Natural killer cell (primary cell): ENCODE data around the gene PTCD1. TPM values are rescaled to one million over a fixed set of nuclear protein-coding genes. Genes with fewer than 3 reads are reported as not detected.

Experiments used
- ATAC-seq, 3 donors: fragments of 150-1000 bp in 2 of 3; fragments of 200-7000 bp in 1 of 3; cut with Tn5 transposase; 1 replicate in 1 of 3; 2 replicates in 2 of 3; pipeline ENCODE4 v1.10.0; 2021; ENCODE audit warnings: mild to moderate bottlenecking in 2 of 3, moderate library complexity in 2 of 3
- DNase-seq, 2 donors: peaks; one replicate each; pipeline versions ENCODE4 v3.0.0 to v3.0.0-alpha.2; 2013 to 2021; ENCODE audit warnings: mixed read lengths in 1 of 2
- H3K27ac ChIP-seq: one replicate; pipeline ENCODE4 v1.5.1; 2013; ENCODE audit warnings: mild to moderate bottlenecking, low read length
- H3K27me3 ChIP-seq: one replicate; pipeline ENCODE4 v1.6.1; 2013; ENCODE audit warnings: low read length; ENCODE audit not compliant: control insufficient read depth, insufficient read depth
- H3K36me3 ChIP-seq: one replicate; pipeline ENCODE4 v1.6.1; 2013; ENCODE audit warnings: low read length; ENCODE audit not compliant: control insufficient read depth, insufficient read depth
- H3K4me1 ChIP-seq: one replicate; pipeline ENCODE4 v1.6.1; 2013; ENCODE audit warnings: low read length; ENCODE audit not compliant: control insufficient read depth, insufficient read depth
- H3K4me3 ChIP-seq: one replicate; pipeline ENCODE4 v1.5.1; 2013; ENCODE audit warnings: low read length
- H3K9me3 ChIP-seq: one replicate; pipeline ENCODE4 v1.6.1; 2013; ENCODE audit warnings: low read length; ENCODE audit not compliant: control insufficient read depth, insufficient read depth
- H3K27ac Mint-ChIP-seq, 2 donors: one replicate each; pipeline ENCODE4 v1.8.0; 2022; ENCODE audit warnings: mild to moderate bottlenecking in 2 of 2, mixed read lengths in 2 of 2, moderate library complexity in 1 of 2
- H3K27me3 Mint-ChIP-seq, 2 donors: one replicate each; pipeline ENCODE4 v1.8.0; 2022; ENCODE audit warnings: low read depth in 2 of 2, mixed read lengths in 2 of 2
- H3K36me3 Mint-ChIP-seq: one replicate; pipeline ENCODE4 v1.8.0; 2022; ENCODE audit warnings: mixed read lengths
- H3K4me1 Mint-ChIP-seq, 2 donors: one replicate each; pipeline ENCODE4 v1.8.0; 2022; ENCODE audit warnings: mixed read lengths in 2 of 2
- H3K4me3 Mint-ChIP-seq: one replicate; pipeline ENCODE4 v1.8.0; 2022; ENCODE audit warnings: mild to moderate bottlenecking, moderate library complexity, mixed read lengths
- H3K9me3 Mint-ChIP-seq, 2 donors: one replicate each; pipeline ENCODE4 v1.8.0; 2022; ENCODE audit warnings: mixed read lengths in 2 of 2
- WGBS: methylation state at CpG from one replicate; pipeline ENCODE4 v1.1.7; 2013; ENCODE audit warnings: missing lambda C conversion rate; ENCODE audit not compliant: insufficient coverage; 5-methylcytosine and 5-hydroxymethylcytosine counted together
- intact Hi-C: fragments of 100-400 bp; cut with micrococcal nuclease; formaldehyde crosslinking; loops from one replicate; pipeline ENCODE4 v1.14.2; 2022
- total RNA-seq, 4 donors: library from RNA; stranded (reverse); fragments of 120-200 nt in 1 of 4; gene quantifications; one replicate each; pipeline versions ENCODE4 v1.2.3 to v1.2.4, GENCODE V29; 2013 to 2022
- TF ChIP-seq, protein P1 (sequence below): fragments of 200-600 bp; IDR thresholded peaks from one replicate; pipeline ENCODE4 v1.8.0; 2022; ENCODE audit warnings: antibody characterized with exemption

PTCD1 gene
- total RNA-seq, 3 donors from 2014 or later (not counting 1 experiment from before 2014, with no cell fraction given), result 5.3 to 6.6 (median 6.4) TPM

DNA sequence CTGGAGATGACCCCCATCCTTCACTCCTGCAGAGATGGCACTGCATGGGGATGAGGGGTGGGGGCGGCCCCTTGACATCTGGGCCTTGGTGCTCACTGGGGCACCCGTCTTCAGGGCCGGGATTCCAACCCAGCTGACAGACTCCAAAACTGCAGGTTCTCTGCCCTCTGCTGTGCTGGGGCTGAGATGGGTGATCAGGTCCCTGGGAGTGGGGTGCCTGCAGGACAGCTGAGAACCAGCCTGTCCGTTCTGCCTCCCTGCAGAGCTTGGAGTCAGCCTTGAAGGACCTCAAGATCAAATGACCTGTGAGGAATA lies 44.5 kb downstream of the PTCD1 start:
- Histone ChIP-seq H3K4me3 (no peak overlapping the region), H3K4me1 (peaks cover 23% of the 10 kb centered on the region), H3K36me3 (peaks cover 59% of the 10 kb centered on the region), H3K27ac (no peak overlapping the region), H3K9me3 (no peaks in the 10 kb centered on the region), H3K27me3 (no peaks in the 10 kb centered on the region)
- DNase-seq, result no peak
- Mint-ChIP-seq H3K27ac (peak overlapping the region; percentile 80 to 87), H3K4me3 (no peak overlapping the region), H3K4me1 (peaks cover 24 to 34% of the 10 kb centered on the region in 2 donors), H3K9me3 (no peaks in the 10 kb centered on the region), H3K36me3 (no peaks in the 10 kb centered on the region), H3K27me3 (no peaks in the 10 kb centered on the region)
- ATAC-seq, result no peak
- intact Hi-C loops, result no loop called here
- TF ChIP-seq, protein P1, sequence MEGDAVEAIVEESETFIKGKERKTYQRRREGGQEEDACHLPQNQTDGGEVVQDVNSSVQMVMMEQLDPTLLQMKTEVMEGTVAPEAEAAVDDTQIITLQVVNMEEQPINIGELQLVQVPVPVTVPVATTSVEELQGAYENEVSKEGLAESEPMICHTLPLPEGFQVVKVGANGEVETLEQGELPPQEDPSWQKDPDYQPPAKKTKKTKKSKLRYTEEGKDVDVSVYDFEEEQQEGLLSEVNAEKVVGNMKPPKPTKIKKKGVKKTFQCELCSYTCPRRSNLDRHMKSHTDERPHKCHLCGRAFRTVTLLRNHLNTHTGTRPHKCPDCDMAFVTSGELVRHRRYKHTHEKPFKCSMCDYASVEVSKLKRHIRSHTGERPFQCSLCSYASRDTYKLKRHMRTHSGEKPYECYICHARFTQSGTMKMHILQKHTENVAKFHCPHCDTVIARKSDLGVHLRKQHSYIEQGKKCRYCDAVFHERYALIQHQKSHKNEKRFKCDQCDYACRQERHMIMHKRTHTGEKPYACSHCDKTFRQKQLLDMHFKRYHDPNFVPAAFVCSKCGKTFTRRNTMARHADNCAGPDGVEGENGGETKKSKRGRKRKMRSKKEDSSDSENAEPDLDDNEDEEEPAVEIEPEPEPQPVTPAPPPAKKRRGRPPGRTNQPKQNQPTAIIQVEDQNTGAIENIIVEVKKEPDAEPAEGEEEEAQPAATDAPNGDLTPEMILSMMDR, result no peak
- 92% methylated on average over 4 of the region's 4 CpGs for WGBS

DNA sequence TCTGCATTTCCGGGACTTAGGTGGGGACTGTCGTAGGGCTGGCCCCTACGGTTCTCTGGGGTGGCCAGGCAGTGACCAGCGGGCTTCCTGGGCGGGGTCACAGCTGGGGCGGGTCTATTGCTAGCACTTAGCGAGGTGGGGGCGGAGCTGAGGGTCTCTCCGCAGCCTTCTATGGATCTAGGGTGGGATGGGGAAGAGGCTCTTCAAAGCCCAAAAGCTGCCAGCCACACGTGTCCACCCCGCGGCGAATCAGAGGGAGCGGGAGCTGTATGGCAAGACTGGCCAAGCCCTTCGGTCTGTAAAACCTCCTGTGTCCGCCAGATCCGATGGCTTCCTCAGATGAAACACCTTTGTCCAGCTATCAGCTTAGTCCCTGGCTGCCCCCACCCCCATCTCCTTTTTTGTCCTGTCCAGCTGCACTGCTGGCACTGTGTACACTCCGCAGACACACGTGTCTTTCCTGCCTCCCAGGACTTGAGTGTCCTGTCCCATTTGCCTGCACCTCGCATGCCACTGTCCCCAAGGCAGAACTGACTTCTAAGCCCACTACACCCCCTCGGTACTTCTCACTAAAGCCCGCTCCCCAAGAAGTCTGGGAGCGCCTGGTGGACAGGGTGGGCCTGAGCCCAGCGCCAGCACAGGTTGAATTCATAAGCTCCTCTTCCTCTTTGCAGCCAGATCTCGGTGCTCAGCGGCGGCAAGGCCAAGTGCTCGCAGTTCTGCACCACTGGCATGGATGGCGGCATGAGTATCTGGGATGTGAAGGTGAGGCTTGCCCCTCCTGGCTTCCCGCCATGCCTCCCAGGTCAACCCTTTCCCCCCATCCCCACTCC lies 45.0 kb downstream of the PTCD1 start:
- intact Hi-C loops, result loop anchor here (2.0 kb wide), 1 partner anchor 15 kb away; the partner anchor contains the start of genes BUD31 and PDAP1
- no peaks in the 10 kb centered on the region for H3K36me3 Mint-ChIP-seq
- peak in 1 of 3 donors; percentile 60 for ATAC-seq

DNA sequence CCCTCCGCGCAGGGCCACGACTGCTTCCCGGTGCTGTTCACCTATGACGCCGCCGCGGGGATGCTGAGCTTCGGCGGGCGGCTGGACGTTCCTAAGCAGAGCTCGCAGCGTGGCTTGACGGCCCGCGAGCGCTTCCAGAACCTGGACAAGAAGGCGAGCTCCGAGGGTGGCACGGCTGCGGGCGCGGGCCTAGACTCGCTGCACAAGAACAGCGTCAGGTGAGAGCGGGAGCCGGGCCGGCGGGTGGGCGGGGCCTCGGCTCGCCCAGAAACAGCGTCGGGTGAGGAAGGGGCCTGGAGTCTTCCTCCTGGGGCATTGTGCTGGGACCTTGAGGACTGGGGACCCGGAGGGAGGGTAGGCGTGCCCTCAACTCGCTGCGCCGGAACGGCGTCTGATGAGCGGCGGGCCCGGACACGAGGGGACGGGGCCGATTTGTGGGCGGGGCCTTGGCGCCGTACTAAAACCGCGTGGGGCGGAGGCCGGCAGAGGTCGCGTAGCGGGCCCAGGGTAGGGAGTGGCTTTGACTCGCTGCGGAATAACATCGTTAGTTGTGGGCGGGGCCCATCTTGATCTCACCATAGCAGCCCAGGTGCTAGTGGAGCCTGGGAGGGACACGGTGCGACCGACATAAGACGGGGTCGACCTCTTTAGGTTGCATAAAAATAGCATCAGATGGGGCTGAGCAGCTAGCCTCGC lies 45.8 kb downstream of the PTCD1 start:
- Histone ChIP-seq H3K36me3 (peaks cover 62% of the 10 kb centered on the region), H3K4me1 (peaks cover 23% of the 10 kb centered on the region), H3K27ac (peak overlapping the region; percentile 62), H3K9me3 (no peaks in the 10 kb centered on the region), H3K4me3 (peak overlapping the region; percentile 45), H3K27me3 (no peaks in the 10 kb centered on the region)
- TF ChIP-seq, protein P1, result no peak
- H3K4me1 Mint-ChIP-seq, result peaks cover 11 to 23% of the 10 kb centered on the region in 2 donors
- 27% methylated on average over 68 of the region's 68 CpGs for WGBS
- H3K36me3 Mint-ChIP-seq, result no peaks in the 10 kb centered on the region
- H3K27ac Mint-ChIP-seq, result peak overlapping the region; percentile 80 to 87
- DNase-seq, result peak; percentile 73 to 90
- ATAC-seq, result peak; percentile 93 to 94 (median 93)
- H3K4me3 Mint-ChIP-seq, result peak overlapping the region; percentile 86
- H3K9me3 Mint-ChIP-seq, result no peaks in the 10 kb centered on the region
- H3K27me3 Mint-ChIP-seq, result no peaks in the 10 kb centered on the region
- intact Hi-C loops, result loop anchor here (2.0 kb wide), 1 partner anchor 16 kb away; the partner anchor contains the start of genes BUD31 and PDAP1

More for the DNA sequence above, 45.0 kb downstream of the PTCD1 start:
- no peaks in the 10 kb centered on the region for H3K9me3 ChIP-seq
- H3K4me3 ChIP-seq, result peak overlapping the region; percentile 45
- TF ChIP-seq, protein P1, result no peak
- WGBS, result 72% methylated on average over 25 of the region's 30 CpGs
- peak overlapping the region; percentile 62 for H3K27ac ChIP-seq
- H3K9me3 Mint-ChIP-seq, result no peaks in the 10 kb centered on the region
- peak overlapping the region; percentile 80 to 87 for H3K27ac Mint-ChIP-seq
- H3K4me3 Mint-ChIP-seq, result peak overlapping the region; percentile 86
- peaks cover 61% of the 10 kb centered on the region for H3K36me3 ChIP-seq
- peaks cover 19 to 31% of the 10 kb centered on the region in 2 donors for H3K4me1 Mint-ChIP-seq
- DNase-seq, result no peak
- H3K4me1 ChIP-seq, result peaks cover 23% of the 10 kb centered on the region
- no peaks in the 10 kb centered on the region for H3K27me3 ChIP-seq
- H3K27me3 Mint-ChIP-seq, result no peaks in the 10 kb centered on the region
